DMS53 treated with DMSO at 0.1 percent for 48 hours (cell line): ENCODE results near the gene PMAIP1.
"Not testable (repeated sequence)": the region's sequence is repeated elsewhere in the genome, so short reads cannot be mapped to it uniquely, and the experiment has no call there.

Experiments used
- DNase-seq: peaks from one replicate; lab custom pipeline; 2025; ENCODE audit not compliant: unreplicated experiment; lab: John Stamatoyannopoulos, UW

The PMAIP1 gene

GRCh38 chr18:59884351-59884750, 15.4 kb upstream of the PMAIP1 start:
- no peak for DNase-seq

- no peak for DNase-seq
Measured at GRCh38 chr18:59885579-59886163, 14.1 kb upstream of the PMAIP1 start.

GRCh38 chr18:59886399-59886798, 13.4 kb upstream of the PMAIP1 start:
- DNase-seq, result not testable (repeated sequence)

GRCh38 chr18:59892123-59892522, 7.7 kb upstream of the PMAIP1 start:
- DNase-seq, result no peak

GRCh38 chr18:59893971-59894370, 5.8 kb upstream of the PMAIP1 start:
- DNase-seq, result no peak

GRCh38 chr18:59897321-59897954, 2.4 kb upstream of the PMAIP1 start:
- no peak for DNase-seq

- DNase-seq, result no peak
Measured at GRCh38 chr18:59898093-59898492, 1.7 kb upstream of the PMAIP1 start.

GRCh38 chr18:59898609-59899297, 1.0 kb upstream of the PMAIP1 start:
- DNase-seq, result no peak

- DNase-seq, result peak; percentile 54
Measured at GRCh38 chr18:59900222-59901128, 679 bp downstream of the PMAIP1 start.

- DNase-seq, result no peak
Measured at GRCh38 chr18:59902131-59902992, 2.6 kb downstream of the PMAIP1 start.

- DNase-seq, result no peak
Measured at GRCh38 chr18:59902993-59903610, 3.3 kb downstream of the PMAIP1 start.

GRCh38 chr18:59904011-59904601, 4.3 kb downstream of the PMAIP1 start:
- DNase-seq, result no peak

GRCh38 chr18:59905686-59906091, 5.9 kb downstream of the PMAIP1 start:
- DNase-seq, result no peak

- no peak for DNase-seq
Measured at GRCh38 chr18:59906203-59906602, 6.4 kb downstream of the PMAIP1 start.

- DNase-seq, result no peak
Measured at GRCh38 chr18:59907172-59907571, 7.4 kb downstream of the PMAIP1 start.

- DNase-seq, result no peak
Measured at GRCh38 chr18:59907660-59908059, 7.9 kb downstream of the PMAIP1 start.

- DNase-seq, result peak; percentile 45
Measured at GRCh38 chr18:59908799-59909198, 9.0 kb downstream of the PMAIP1 start.

- DNase-seq, result no peak
Measured at GRCh38 chr18:59909289-59910036, 9.7 kb downstream of the PMAIP1 start.

- DNase-seq, result no peak
Measured at GRCh38 chr18:59910967-59911366, 11.2 kb downstream of the PMAIP1 start.
